HepG2 (cell line): ENCODE measurements around the gene FOSB. TPM values are rescaled to one million over a fixed set of nuclear protein-coding genes. Genes with fewer than 3 reads are reported as not detected.

Source experiments
- ESRRA ChIP-seq: sonication (generic); formaldehyde crosslinking; IDR thresholded peaks from 2 replicates; pipeline ENCODE4 v1.5.1; 2020; ENCODE audit warnings: mild to moderate bottlenecking, low read depth, missing genetic modification reagents
- FOSL2 ChIP-seq: sonication (generic); formaldehyde crosslinking; IDR thresholded peaks from 2 replicates; pipeline ENCODE4 v1.4.0; 2020; ENCODE audit warnings: missing genetic modification reagents
- FOXM1 ChIP-seq: sonication (generic); formaldehyde crosslinking; IDR thresholded peaks from 2 replicates; pipeline ENCODE4 v1.5.0; 2020; ENCODE audit warnings: missing genetic modification reagents
- GABPB1 ChIP-seq: IDR thresholded peaks from 2 replicates; pipeline ENCODE4 v1.6.1; 2016; ENCODE audit warnings: mild to moderate bottlenecking, missing genetic modification reagents, moderate library complexity, missing compliant biosample characterization
- RNF2 ChIP-seq: fragments of 450-650 bp; conservative IDR thresholded peaks from 2 replicates; pipeline ENCODE4 v1.6.1; 2016; ENCODE audit warnings: low read depth
- SAP130 ChIP-seq: IDR thresholded peaks from 2 replicates; pipeline ENCODE4 v1.6.1; 2016; ENCODE audit warnings: low read depth
- SIX1 ChIP-seq: sonication (generic); formaldehyde crosslinking; IDR thresholded peaks from 2 replicates; pipeline ENCODE4 v1.4.0; 2020; ENCODE audit warnings: missing genetic modification reagents, borderline replicate concordance
- SOX6 ChIP-seq, 2 experiments: fragments of 450-650 bp in 1 of 2; sonication (generic) in 1 of 2; formaldehyde crosslinking in 1 of 2; IDR thresholded peaks; 2 replicates each; pipeline versions ENCODE4 v1.4.0 to v1.6.1; 2017 to 2020; ENCODE audit warnings: antibody characterized with exemption in 1 of 2, mild to moderate bottlenecking in 1 of 2, missing genetic modification reagents in 1 of 2
- SRSF4 ChIP-seq: fragments of 200-400 bp; formaldehyde crosslinking; IDR thresholded peaks from one replicate; pipeline ENCODE4 v1.6.1; 2018; ENCODE audit warnings: mild to moderate bottlenecking, low read depth, low read length, moderate library complexity; ENCODE audit not compliant: poor library complexity, severe bottlenecking
- ZFY ChIP-seq: sonication (generic); formaldehyde crosslinking; IDR thresholded peaks from 2 replicates; pipeline ENCODE4 v1.4.0; 2020; ENCODE audit warnings: missing genetic modification reagents
- ZNF264 ChIP-seq: sonication (generic); formaldehyde crosslinking; IDR thresholded peaks from 2 replicates; pipeline ENCODE4 v1.4.0; 2020; ENCODE audit warnings: missing genetic modification reagents
- ZNF33B ChIP-seq: sonication (generic); formaldehyde crosslinking; IDR thresholded peaks from 2 replicates; pipeline ENCODE4 v1.5.1; 2020; ENCODE audit warnings: mild to moderate bottlenecking, missing genetic modification reagents
- ZNF589 ChIP-seq: sonication (generic); formaldehyde crosslinking; conservative IDR thresholded peaks from 2 replicates; pipeline ENCODE4 v1.8.0; 2022; ENCODE audit warnings: mild to moderate bottlenecking, moderate library complexity, missing genetic modification reagents
- polyA plus RNA-seq, 8 experiments: library from polyadenylated mRNA; depleted of rRNA in 3 of 8; stranded (reverse) in 7 of 8; unstranded in 1 of 8; fragments of >200 nt; fragmentation: Illumina TruSeq in 4 of 8; extraction: Trizol in 4 of 8; gene quantifications; 2 replicates each; pipeline versions ENCODE4 v1.2.1 to v1.2.3, GENCODE V29; 2011 to 2016; ENCODE audit warnings: low read depth in 4 of 8, missing spikeins in 1 of 8, mixed read lengths in 1 of 8; ENCODE audit not compliant: insufficient read depth in 1 of 8
- total RNA-seq, 5 experiments: library from RNA; depleted of rRNA; stranded (reverse); fragments of >200 nt; fragmentation: Illumina TruSeq; extraction: Trizol; gene quantifications; 2 replicates each; pipeline ENCODE4 v1.2.3, GENCODE V29; 2016; ENCODE audit warnings: low read depth in 1 of 5
- TF ChIP-seq, protein P1 (sequence below): sonication (generic); formaldehyde crosslinking; IDR thresholded peaks from 2 replicates; pipeline ENCODE4 v1.8.1; 2023; ENCODE audit warnings: mild to moderate bottlenecking, missing genetic modification reagents, borderline replicate concordance
- TF ChIP-seq, protein P2 (sequence below): sonication (generic); formaldehyde crosslinking; IDR thresholded peaks from 2 replicates; pipeline ENCODE4 v1.5.1; 2020; ENCODE audit warnings: missing genetic modification reagents, mild to moderate bottlenecking, borderline replicate concordance
- TF ChIP-seq, protein P3 (sequence below): IDR thresholded peaks from 2 replicates; pipeline ENCODE4 v1.6.1; 2016; ENCODE audit warnings: missing compliant biosample characterization, missing genetic modification reagents, borderline replicate concordance
- TF ChIP-seq, protein P4 (sequence below): sonication (generic); formaldehyde crosslinking; IDR thresholded peaks from 2 replicates; pipeline ENCODE4 v1.4.0; 2020; ENCODE audit warnings: missing genetic modification reagents
- TF ChIP-seq, protein P5 (sequence below): sonication (generic); formaldehyde crosslinking; IDR thresholded peaks from 2 replicates; pipeline ENCODE4 v1.5.1; 2020; ENCODE audit warnings: mild to moderate bottlenecking, missing genetic modification reagents, moderate library complexity

The FOSB gene
- total and polyA plus RNA-seq, 2 of the 13 experiments (the other 11 are each of a cell fraction or from before 2014, with no cell fraction given) = 2.8 to 6.0 TPM

DNA sequence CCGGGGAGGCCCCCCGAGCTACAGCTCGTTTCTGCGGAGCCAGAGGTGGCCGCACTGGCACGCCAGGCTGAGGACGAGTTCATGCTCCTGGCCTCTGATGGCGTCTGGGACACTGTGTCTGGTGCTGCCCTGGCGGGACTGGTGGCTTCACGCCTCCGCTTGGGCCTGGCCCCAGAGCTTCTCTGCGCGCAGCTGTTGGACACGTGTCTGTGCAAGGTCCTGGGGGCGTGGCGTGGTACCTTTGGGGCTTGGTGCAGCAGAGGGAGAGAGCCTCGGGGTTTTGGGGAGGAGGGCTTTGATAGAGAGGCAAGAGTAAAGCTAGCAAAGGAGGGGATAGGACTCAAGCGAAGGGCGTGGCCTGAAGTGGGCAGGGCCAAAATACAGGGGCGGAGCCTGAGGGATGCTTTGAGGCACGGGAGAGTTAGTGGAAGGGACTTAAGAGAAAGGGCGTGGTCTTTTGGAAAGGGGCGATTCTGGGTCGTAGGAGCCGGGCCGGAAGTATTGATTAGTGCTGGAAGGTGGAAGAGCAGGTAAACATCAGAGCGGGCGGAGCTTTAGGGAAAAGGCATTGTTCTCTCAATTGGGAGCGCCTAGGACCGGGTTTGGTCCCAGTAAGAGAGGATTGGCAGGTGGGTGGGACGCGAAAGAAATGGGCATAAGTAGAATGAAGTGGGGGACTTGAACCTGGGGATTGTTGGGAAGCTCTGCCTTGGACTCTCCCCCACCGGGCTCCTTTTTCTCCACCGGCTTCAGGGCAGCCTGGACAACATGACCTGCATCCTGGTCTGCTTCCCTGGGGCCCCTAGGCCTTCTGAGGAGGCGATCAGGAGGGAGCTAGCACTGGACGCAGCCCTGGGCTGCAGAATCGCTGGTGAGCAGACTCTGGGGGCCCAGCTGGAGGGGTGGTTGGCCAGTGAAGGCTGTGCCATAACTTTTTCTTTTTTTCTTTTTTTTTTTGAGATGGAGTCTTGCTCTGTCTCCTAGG, 31.7 kb downstream of the FOSB start (continued):
- TF ChIP-seq, protein P1, sequence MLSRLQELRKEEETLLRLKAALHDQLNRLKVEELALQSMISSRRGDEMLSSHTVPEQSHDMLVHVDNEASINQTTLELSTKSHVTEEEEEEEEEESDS (CRISPR knock-in tag) = no peak
- TF ChIP-seq RNF2 (no peak; the same call in 1 of the 2 replicates), SAP130 (CRISPR knock-in tag) (peak; percentile 28; the same call in 1 of the 2 replicates), FOSL2 (no peak), SIX1 (CRISPR knock-in tag) (no peak), ESRRA (no peak), ZNF264 (CRISPR knock-in tag) (0 out of 2 replicates have a peak, but pooled peaks have one; percentile 18), SRSF4 (no peak), GABPB1 (CRISPR knock-in tag) (0 out of 2 replicates have a peak, but pooled peaks have one; percentile 18), FOXM1 (CRISPR knock-in tag) (no peak), ZNF589 (no peak), ZNF33B (CRISPR knock-in tag) (0 out of 2 replicates have a peak, but pooled peaks have one; percentile 84), ZFY (CRISPR knock-in tag) (peak; percentile 36; the same call in 1 of the 2 replicates), SOX6 (IDR thresholded peaks at IDR 0.05) (no peak), SOX6 (CRISPR knock-in tag; IDR thresholded peaks at IDR 0.05) (peak; percentile 51; the same call in 1 of the 2 replicates)
- TF ChIP-seq, protein P2, sequence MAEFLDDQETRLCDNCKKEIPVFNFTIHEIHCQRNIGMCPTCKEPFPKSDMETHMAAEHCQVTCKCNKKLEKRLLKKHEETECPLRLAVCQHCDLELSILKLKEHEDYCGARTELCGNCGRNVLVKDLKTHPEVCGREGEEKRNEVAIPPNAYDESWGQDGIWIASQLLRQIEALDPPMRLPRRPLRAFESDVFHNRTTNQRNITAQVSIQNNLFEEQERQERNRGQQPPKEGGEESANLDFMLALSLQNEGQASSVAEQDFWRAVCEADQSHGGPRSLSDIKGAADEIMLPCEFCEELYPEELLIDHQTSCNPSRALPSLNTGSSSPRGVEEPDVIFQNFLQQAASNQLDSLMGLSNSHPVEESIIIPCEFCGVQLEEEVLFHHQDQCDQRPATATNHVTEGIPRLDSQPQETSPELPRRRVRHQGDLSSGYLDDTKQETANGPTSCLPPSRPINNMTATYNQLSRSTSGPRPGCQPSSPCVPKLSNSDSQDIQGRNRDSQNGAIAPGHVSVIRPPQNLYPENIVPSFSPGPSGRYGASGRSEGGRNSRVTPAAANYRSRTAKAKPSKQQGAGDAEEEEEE (CRISPR knock-in tag) = no peak
- TF ChIP-seq, protein P3, sequence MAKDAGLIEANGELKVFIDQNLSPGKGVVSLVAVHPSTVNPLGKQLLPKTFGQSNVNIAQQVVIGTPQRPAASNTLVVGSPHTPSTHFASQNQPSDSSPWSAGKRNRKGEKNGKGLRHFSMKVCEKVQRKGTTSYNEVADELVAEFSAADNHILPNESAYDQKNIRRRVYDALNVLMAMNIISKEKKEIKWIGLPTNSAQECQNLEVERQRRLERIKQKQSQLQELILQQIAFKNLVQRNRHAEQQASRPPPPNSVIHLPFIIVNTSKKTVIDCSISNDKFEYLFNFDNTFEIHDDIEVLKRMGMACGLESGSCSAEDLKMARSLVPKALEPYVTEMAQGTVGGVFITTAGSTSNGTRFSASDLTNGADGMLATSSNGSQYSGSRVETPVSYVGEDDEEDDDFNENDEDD = peak; percentile 70; the same call in 1 of the 2 replicates
- TF ChIP-seq, protein P4, sequence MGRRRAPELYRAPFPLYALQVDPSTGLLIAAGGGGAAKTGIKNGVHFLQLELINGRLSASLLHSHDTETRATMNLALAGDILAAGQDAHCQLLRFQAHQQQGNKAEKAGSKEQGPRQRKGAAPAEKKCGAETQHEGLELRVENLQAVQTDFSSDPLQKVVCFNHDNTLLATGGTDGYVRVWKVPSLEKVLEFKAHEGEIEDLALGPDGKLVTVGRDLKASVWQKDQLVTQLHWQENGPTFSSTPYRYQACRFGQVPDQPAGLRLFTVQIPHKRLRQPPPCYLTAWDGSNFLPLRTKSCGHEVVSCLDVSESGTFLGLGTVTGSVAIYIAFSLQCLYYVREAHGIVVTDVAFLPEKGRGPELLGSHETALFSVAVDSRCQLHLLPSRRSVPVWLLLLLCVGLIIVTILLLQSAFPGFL (CRISPR knock-in tag) = no peak
- TF ChIP-seq, protein P5, sequence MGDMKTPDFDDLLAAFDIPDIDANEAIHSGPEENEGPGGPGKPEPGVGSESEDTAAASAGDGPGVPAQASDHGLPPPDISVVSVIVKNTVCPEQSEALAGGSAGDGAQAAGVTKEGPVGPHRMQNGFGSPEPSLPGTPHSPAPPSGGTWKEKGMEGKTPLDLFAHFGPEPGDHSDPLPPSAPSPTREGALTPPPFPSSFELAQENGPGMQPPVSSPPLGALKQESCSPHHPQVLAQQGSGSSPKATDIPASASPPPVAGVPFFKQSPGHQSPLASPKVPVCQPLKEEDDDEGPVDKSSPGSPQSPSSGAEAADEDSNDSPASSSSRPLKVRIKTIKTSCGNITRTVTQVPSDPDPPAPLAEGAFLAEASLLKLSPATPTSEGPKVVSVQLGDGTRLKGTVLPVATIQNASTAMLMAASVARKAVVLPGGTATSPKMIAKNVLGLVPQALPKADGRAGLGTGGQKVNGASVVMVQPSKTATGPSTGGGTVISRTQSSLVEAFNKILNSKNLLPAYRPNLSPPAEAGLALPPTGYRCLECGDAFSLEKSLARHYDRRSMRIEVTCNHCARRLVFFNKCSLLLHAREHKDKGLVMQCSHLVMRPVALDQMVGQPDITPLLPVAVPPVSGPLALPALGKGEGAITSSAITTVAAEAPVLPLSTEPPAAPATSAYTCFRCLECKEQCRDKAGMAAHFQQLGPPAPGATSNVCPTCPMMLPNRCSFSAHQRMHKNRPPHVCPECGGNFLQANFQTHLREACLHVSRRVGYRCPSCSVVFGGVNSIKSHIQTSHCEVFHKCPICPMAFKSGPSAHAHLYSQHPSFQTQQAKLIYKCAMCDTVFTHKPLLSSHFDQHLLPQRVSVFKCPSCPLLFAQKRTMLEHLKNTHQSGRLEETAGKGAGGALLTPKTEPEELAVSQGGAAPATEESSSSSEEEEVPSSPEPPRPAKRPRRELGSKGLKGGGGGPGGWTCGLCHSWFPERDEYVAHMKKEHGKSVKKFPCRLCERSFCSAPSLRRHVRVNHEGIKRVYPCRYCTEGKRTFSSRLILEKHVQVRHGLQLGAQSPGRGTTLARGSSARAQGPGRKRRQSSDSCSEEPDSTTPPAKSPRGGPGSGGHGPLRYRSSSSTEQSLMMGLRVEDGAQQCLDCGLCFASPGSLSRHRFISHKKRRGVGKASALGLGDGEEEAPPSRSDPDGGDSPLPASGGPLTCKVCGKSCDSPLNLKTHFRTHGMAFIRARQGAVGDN = peak; percentile 78
